GM19324 (cell line): Measurements from ENCODE around the gene RNF5.
A peak's percentile ranks its signal among the peaks of the same experiment; 100 is the strongest.

Experiments used
- ATAC-seq: cut with Tn5 transposase; IDR thresholded peaks from one replicate; pipeline ENCODE4 v1.9.1; 2021; ENCODE audit warnings: mild to moderate bottlenecking, moderate library complexity; ENCODE audit not compliant: unreplicated experiment, low FRiP score

Gene RNF5

GRCh38 chr6:32151863-32152768, 26.1 kb upstream of the RNF5 start, which contains the start of gene PRRT1:
TSS of gene PRRT1 (minus strand) at chr6:32151939. CDS start at chr6:32151827, 112 bp downstream.
- no peak for ATAC-seq

- ATAC-seq, result no peak
These were observed 25.2 kb upstream of the RNF5 start for GRCh38 chr6:32152769-32153563.

DNA sequence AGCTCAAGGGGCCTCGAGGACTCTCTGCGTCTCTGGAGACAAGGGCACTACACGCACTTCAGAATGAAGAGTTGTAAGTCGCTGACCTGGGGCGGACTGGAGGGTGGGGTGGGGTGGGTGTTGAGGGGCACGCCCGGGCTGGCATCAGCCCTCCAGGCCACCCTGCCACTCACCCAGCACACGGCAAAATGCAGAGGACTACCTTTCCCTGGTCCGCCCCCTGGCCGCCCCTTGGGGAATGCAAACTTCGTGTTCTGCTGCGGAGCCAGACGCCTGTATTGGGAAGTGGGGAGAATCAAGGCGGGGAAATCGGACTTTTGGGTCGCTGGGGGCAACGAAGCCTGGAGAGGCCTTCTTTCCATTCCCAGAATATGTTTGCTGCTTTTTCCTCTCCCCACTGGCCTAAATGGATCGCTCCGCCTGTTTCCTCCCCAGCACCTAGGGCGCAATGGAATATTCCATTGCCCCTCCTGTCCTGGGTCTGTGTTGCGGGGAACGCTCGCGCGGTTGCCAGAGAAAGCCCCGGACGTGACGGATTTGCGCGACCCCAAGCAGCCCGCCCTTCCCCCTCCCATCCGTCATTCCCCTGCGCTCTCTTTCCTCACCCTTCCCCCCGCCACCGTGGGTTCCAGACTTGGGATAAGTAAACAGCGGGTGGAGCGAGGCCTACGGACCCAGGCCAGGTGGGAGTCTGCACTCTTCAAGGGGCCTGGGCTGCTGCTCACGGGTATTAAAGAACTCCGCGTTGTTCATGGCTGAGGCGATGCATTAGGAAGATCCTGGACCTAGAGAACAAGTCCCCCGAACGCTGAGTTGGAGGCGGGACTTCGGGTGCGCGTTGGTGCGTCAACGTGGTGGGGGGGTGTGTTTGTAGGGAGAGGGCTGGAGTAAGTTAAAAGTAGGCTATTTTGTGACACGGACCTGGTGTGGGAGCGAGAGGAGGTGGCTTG, 24.4 kb upstream of the RNF5 start, which contains the start of gene PPT2:
TSS of gene PPT2 (plus strand) at position 578 of the 950 bp plus-strand sequence. CDS start 454 bp downstream, outside the sequence.
- peak; percentile 13 for ATAC-seq

DNA sequence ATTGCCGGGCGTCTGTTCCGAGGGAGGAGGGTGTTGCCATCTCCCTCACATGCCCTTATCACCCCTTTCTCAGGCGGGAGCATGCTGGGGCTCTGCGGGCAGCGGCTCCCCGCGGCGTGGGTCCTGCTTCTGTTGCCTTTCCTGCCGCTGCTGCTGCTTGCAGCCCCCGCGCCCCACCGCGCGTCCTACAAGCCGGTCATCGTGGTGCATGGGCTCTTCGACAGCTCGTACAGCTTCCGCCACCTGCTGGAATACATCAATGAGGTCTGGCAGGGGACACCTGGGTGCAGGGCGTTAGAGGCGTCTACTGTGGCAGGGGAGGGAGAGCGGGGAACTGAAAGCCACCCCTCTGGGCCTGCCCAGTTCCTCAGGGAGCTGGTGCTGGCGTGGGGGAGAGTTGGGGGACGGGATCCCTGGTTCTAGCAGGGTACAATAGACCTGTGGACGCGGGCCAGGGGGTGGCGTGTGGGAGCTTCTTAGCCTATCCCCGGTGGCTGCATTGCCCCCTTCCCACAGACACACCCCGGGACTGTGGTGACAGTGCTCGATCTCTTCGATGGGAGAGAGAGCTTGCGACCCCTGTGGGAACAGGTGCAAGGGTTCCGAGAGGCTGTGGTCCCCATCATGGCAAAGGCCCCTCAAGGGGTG, 23.6 kb upstream of the RNF5 start:
- peak; percentile 66 for ATAC-seq

DNA sequence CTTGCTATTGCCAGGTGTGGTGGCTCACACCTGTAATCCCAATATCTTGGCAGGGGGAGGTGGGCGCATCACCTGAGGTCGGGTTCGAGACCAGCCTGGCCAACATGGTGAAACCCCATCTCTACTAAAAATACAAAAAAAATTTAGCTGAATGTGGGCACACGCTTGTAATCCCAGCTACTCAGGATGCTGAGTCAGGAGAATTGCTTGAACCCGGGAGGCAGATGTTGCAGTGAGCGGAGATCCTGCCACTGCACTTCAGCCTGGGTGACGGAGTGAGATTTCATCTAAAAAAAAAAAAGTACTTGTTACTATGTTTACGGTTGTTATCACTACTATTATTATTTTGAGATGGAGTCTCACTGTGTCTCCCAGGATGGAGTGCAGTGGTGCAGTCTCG, 21.3 kb upstream of the RNF5 start:
- ATAC-seq, result no peak

GRCh38 chr6:32158052-32158451, 20.2 kb upstream of the RNF5 start:
- no peak for ATAC-seq

GRCh38 chr6:32163559-32164258, 14.5 kb upstream of the RNF5 start:
- ATAC-seq, result no peak

DNA sequence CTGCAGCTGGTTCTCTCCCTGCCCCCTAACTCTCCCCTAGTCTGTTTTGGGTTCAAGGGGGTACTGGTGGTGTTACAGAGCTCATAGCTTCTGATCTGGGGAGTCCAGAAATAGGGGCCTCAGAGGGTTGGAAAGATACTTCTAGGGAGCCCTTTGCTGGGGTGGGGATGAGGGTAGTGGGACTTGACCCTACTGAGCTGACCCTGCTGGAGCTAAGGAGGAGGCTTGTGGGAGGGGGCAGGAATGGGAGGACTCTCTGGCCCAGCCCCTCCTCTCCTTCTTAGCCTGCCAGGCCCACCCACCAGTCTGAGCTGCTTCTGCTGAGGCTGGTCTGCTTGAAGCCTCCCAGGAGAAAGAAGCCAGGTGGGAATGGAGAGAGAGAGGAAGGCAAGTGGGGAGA, 13.9 kb upstream of the RNF5 start, which contains the start of gene EGFL8:
TSS of gene EGFL8 (plus strand) at position 301 of the 400 bp plus-strand sequence. CDS start 1,571 bp downstream, outside the sequence.
- ATAC-seq, result no peak

- ATAC-seq, result no peak
These were observed 11.7 kb upstream of the RNF5 start for GRCh38 chr6:32166411-32167061.

DNA sequence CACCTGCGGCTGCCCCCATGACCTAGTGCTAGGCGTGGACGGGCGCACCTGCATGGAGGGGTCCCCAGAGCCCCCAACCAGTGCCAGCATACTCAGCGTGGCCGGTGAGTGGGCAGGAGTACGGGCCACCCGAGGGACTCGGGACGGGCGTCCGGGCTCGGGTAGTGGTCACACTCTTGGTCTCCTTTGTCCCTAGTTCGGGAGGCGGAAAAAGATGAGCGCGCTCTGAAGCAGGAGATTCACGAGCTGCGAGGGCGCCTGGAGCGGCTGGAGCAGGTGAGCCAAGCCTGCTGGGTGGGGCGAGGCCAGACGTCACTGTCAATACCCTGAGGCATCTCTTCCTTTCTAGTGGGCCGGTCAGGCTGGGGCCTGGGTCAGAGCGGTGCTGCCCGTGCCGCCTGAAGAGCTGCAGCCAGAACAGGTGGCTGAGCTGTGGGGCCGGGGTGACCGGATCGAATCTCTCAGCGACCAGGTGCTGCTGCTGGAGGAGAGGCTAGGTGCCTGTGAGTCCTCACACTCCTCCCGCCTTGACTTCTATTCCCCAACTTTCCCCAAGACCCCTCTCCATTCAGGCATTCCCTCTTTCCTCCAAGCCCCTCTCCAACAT, 10.9 kb upstream of the RNF5 start:
- ATAC-seq, result no peak

- no peak for ATAC-seq
These were observed 10.4 kb upstream of the RNF5 start for GRCh38 chr6:32167761-32168262.

DNA sequence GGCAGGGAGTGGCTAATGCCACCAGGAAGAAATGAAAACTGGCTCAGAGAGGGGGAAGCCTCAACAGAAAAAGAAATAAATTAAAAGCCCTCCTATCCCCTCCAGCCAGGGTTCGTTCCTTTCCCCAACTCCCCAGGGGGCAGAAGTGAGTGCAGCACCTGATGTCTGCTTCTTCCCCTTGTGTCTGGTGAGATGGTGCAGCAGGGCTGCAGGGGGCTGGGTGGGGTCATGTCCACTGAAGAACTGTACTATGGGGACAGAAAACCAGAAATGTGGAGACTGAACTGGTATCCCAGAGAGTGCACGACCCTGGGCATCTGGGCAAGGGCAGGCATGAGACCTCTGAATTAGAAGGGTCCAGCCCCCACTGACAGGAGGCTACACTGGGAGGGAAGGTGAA, 9.9 kb upstream of the RNF5 start:
- ATAC-seq, result no peak

DNA sequence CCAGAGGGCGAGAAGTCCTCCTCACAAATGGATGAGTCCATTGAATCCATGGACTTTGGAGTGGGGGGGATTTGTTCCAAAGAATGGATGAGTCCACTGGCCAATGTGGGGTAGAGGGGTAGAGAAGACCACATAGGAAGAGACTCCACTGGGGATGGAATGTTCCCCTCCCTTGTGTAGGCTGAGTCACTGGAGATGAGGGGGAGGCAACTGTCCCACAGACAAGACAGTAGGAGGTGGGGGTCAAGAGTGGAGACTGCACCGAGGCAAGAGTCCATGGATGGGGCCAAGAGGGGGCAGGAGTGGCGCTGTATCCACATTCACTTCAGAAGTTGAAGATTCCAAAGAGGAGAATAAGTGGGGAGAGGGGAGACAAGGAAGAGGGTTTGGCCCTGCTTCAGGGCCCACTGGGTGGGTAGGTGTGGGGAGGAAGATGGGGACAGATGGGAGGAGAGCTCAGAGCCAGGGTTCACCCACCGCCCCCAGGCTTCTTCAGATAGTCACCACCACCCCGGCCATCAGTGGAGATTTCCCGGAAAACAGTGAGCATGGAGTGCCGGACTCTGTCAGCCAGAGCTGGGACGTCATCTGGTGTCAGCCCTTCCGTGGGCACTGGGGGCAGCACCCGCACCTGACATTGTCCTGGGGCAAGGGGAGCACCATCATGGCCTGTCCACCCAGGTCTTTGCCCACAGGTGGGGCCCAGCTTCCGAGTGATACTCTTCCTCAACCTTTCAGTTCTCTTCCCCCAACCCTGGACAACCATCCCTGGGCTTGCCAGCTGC, 9.2 kb upstream of the RNF5 start:
- ATAC-seq, result no peak

DNA sequence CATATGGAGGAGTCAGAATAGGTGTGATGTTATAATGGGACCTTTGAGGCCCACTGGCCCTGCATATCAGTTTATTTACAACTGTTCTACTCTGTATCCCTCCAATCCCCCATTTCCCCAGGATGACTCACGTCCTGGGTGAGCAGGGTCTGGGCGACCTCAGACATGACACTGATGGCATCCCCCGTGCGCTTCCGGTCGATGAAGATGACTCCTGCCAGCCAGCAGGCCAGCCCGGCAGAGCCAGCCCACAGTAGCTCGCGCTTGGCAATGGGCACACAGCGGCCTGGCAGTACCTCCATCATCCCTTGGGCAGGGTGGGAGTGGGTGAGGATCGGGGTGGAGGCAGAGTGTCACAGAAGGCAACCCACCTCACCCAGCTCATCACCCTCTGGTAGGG, 7.9 kb upstream of the RNF5 start:
- no peak for ATAC-seq

DNA sequence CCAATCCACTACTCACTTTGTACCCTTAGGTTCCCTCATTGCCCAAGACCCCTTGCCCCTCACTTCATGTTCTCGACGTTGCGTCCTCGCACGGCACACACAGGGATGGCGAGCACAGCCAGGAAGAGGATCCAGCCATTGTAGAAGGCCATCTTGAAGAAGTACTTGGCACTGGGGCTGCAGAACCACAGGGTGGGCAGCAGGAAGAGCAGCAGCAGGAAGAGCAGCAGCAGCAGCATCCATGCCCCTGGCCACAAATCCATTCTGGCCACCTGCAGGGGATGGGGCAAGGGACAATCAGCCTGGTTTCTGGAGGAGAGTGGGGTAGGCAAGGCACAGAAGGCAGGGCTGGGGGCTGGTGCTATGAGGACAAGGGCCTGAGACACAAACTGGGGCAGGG, 7.0 kb upstream of the RNF5 start:
- ATAC-seq, result no peak

DNA sequence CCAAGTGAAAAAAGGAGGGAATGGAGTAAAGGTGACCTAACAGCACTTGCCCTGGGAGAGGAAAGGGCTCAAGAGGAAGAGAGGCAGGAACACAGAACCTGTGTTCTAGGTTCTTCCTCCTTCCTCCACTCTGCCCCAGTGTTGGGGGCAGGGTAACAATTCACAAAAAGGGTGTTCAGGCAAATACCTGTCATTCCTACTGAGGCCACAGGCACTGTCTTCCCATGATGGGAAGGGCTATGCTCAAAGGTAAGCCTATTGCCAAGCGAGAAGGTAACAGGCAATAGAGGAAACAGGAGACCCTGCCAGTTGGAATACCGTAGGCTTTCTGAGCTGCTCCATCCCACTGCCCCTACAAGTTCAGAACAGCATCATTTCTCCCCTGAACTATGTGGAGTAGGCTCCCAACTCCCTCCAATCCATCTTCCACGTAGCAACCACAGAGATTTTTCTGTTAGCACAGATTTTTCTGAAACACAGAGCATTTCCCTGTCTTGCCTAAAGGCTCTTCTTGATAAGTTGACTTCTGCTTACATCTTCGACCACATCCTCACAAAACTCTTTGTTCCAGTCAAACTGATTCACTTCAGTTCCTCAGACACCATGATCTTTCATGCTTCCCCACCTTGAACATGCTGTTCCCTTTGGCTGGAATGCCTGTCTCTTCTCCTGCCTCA, 5.0 kb upstream of the RNF5 start:
- ATAC-seq, result no peak

GRCh38 chr6:32174416-32174815, 3.8 kb upstream of the RNF5 start:
- ATAC-seq, result no peak
